SJSA1 (cell line): ENCODE measurements around the gene CCNDBP1. TPM values are rescaled to one million over a fixed set of nuclear protein-coding genes. Genes with fewer than 3 reads are reported as not detected.
A peak's percentile ranks its signal among the peaks of the same experiment; 100 is the strongest.
"Not testable (repeated sequence)": the region's sequence is repeated elsewhere in the genome, so short reads cannot be mapped to it uniquely, and the experiment has no call there.

Source experiments
- DNase-seq, 2 experiments: peaks; one replicate each; pipeline ENCODE4 v3.0.0-alpha.2; 2015 to 2020; ENCODE audit warnings: low spot score in 2 of 2, low read depth in 1 of 2
- H3K27ac ChIP-seq: fragments of 250-450 bp; sonication (Bioruptor Pico); 2 replicates; pipeline ENCODE4 v1.5.1; 2020; ENCODE audit warnings: mild to moderate bottlenecking, moderate library complexity
- H3K27me3 ChIP-seq: fragments of 250-450 bp; sonication (Bioruptor Pico); replicated peaks from 2 replicates; pipeline ENCODE4 v1.5.1; 2020; ENCODE audit warnings: mild to moderate bottlenecking, moderate library complexity
- H3K36me3 ChIP-seq: fragments of 250-450 bp; sonication (Bioruptor Pico); 2 replicates; pipeline ENCODE4 v1.5.1; 2020; ENCODE audit warnings: mild to moderate bottlenecking
- H3K4me1 ChIP-seq: fragments of 250-450 bp; sonication (Bioruptor Pico); replicated peaks from 2 replicates; pipeline ENCODE4 v1.6.1; 2021; ENCODE audit warnings: mild to moderate bottlenecking
- H3K4me3 ChIP-seq: fragments of 250-450 bp; sonication (Bioruptor Pico); 2 replicates; pipeline ENCODE4 v1.5.1; 2020; ENCODE audit warnings: mild to moderate bottlenecking
- H3K9me3 ChIP-seq: fragments of 250-450 bp; sonication (Bioruptor Pico); replicated peaks from 2 replicates; pipeline ENCODE4 v1.5.1; 2020; ENCODE audit warnings: mild to moderate bottlenecking
- total RNA-seq: library from RNA; depleted of rRNA; stranded (reverse); fragments of >200 nt; shearing (Covaris generic); gene quantifications from 2 replicates; pipeline ENCODE4 v1.2.3, GENCODE V29; 2014

Gene CCNDBP1
- total RNA-seq, 1 experiment from 2014 or later, result 103 TPM

- H3K9me3 ChIP-seq, result no peaks in the 10 kb centered on the region
- no peak overlapping the region for H3K27ac ChIP-seq
- H3K4me3 ChIP-seq, result no peak overlapping the region
- no peak for DNase-seq
- H3K4me1 ChIP-seq, result no peaks in the 10 kb centered on the region
- no peaks in the 10 kb centered on the region for H3K27me3 ChIP-seq
- H3K36me3 ChIP-seq, result no peaks in the 10 kb centered on the region
Measured at GRCh38 chr15:43214592-43215295, 29.5 kb downstream of the CCNDBP1 start.

- no peak overlapping the region for H3K4me3 ChIP-seq
- H3K27me3 ChIP-seq, result no peaks in the 10 kb centered on the region
- no peak for DNase-seq
- no peaks in the 10 kb centered on the region for H3K36me3 ChIP-seq
- no peak overlapping the region for H3K27ac ChIP-seq
- no peaks in the 10 kb centered on the region for H3K9me3 ChIP-seq
- no peaks in the 10 kb centered on the region for H3K4me1 ChIP-seq
Measured at GRCh38 chr15:43215961-43216360, 30.8 kb downstream of the CCNDBP1 start.

- Histone ChIP-seq H3K36me3 (no peaks in the 10 kb centered on the region), H3K4me1 (no peaks in the 10 kb centered on the region), H3K27ac (no peak overlapping the region), H3K4me3 (no peak overlapping the region), H3K9me3 (no peaks in the 10 kb centered on the region), H3K27me3 (no peaks in the 10 kb centered on the region; the same call in 1 of the 2 replicates)
- no peak for DNase-seq
Measured at GRCh38 chr15:43218908-43219706, 33.9 kb downstream of the CCNDBP1 start.

DNA sequence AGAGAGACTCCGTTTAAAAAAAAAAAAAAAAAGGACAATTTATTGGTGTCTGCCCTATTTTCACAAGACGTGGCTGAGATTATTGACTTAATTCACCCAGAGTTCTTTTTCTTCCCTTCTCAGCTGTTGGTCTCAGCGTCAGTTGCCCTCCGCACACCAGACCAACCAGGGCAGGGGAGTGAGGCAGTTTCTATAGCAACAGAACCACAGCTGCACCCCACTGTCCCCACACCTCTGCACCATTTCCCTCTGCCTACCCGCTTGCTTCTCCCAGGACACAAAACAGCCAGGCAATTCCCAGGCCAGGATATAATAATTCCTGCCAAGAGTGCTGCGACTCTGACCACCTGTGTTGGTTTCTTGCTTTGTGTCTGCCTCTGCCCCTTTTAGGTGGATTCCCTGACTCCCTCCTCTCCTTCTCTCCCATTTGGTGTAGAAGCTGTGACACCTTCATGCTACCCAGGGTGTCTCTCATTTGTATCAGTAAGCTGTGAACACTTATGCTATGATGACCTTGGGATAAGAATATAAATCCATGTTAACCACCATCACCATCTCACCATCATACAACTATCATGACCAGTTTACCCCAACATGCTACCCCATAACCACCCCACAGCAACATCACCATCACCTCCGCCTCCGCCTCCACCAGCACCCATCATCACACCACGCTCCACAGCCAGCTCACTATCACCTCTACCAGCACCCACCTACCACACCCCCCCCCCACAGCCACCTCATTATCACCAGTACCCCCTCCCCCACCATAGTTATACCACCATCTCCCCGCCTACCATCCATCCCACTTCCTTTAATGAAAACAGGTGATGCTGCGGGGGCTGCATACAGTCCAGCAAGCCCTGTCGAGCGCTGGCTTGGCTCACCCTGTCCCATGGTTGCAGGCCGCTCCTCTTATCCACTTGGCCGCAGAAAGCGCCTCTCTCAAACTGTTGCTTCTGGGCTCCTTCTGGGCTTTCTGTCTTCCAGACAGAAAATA, 35.0 kb downstream of the CCNDBP1 start:
- no peak overlapping the region for H3K27ac ChIP-seq
- no peaks in the 10 kb centered on the region for H3K36me3 ChIP-seq
- H3K9me3 ChIP-seq, result no peaks in the 10 kb centered on the region
- no peaks in the 10 kb centered on the region for H3K4me1 ChIP-seq
- H3K4me3 ChIP-seq, result no peak overlapping the region
- DNase-seq, result no peak
- no peaks in the 10 kb centered on the region; the same call in 1 of the 2 replicates for H3K27me3 ChIP-seq

GRCh38 chr15:43220991-43221403, 35.8 kb downstream of the CCNDBP1 start, which contains the start of gene EPB42:
Gene EPB42 (minus strand): TSS chr15:43221018. CDS start chr15:43220825, 193 bp downstream.
- Histone ChIP-seq H3K4me3 (no peak within 1 kb of the TSS), H3K4me1 (no peaks in the 10 kb centered on the region), H3K27ac (no peak within 1 kb of the TSS), H3K36me3 (no peaks in the 10 kb centered on the region), H3K9me3 (no peaks in the 10 kb centered on the region), H3K27me3 (no peaks in the 10 kb centered on the region; the same call in 1 of the 2 replicates)
- no peak for DNase-seq

GRCh38 chr15:43221422-43221821, 36.2 kb downstream of the CCNDBP1 start:
- no peaks in the 10 kb centered on the region for H3K9me3 ChIP-seq
- H3K27ac ChIP-seq, result no peak overlapping the region
- no peaks in the 10 kb centered on the region for H3K4me1 ChIP-seq
- DNase-seq, result no peak
- H3K27me3 ChIP-seq, result no peaks in the 10 kb centered on the region; the same call in 1 of the 2 replicates
- no peak overlapping the region for H3K4me3 ChIP-seq
- H3K36me3 ChIP-seq, result no peaks in the 10 kb centered on the region

- peak in 1 of 2 experiments; percentile 55 for DNase-seq
- Histone ChIP-seq H3K27me3 (no peaks in the 10 kb centered on the region; the same call in 1 of the 2 replicates), H3K27ac (no peak overlapping the region), H3K9me3 (no peaks in the 10 kb centered on the region), H3K4me1 (no peaks in the 10 kb centered on the region), H3K36me3 (no peaks in the 10 kb centered on the region), H3K4me3 (no peak overlapping the region)
Measured at GRCh38 chr15:43225201-43225949, 40.2 kb downstream of the CCNDBP1 start.

DNA sequence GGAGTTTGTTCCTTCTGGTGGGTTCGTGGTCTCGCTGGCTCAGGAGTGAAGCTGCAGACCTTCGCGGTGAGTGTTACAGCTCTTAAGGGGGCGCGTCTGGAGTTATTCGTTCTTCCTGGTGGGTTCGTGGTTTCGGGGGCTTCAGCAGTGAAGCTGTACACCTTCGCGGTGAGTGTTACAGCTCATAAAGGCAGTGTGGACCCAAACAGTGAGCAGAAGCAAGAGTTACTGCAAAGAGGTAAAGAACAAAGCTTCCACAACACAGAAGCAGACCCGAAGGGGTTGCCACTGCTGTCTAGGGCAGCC, 40.7 kb downstream of the CCNDBP1 start:
- not testable (repeated sequence) for H3K27me3 ChIP-seq, H3K4me1 ChIP-seq, DNase-seq, H3K4me3 ChIP-seq, H3K36me3 ChIP-seq, H3K9me3 ChIP-seq, H3K27ac ChIP-seq

- H3K27ac ChIP-seq, result no peak overlapping the region
- DNase-seq, result no peak
- H3K9me3 ChIP-seq, result no peaks in the 10 kb centered on the region
- H3K4me1 ChIP-seq, result no peaks in the 10 kb centered on the region
- H3K36me3 ChIP-seq, result no peaks in the 10 kb centered on the region
- no peak overlapping the region for H3K4me3 ChIP-seq
- H3K27me3 ChIP-seq, result no peaks in the 10 kb centered on the region; the same call in 1 of the 2 replicates
Measured at GRCh38 chr15:43226436-43227305, 41.5 kb downstream of the CCNDBP1 start.

GRCh38 chr15:43229977-43230376, 44.8 kb downstream of the CCNDBP1 start:
- no peak overlapping the region for H3K27ac ChIP-seq
- DNase-seq, result no peak

GRCh38 chr15:43230640-43231115, 45.5 kb downstream of the CCNDBP1 start:
- Histone ChIP-seq H3K4me3 (no peak overlapping the region), H3K4me1 (no peaks in the 10 kb centered on the region), H3K9me3 (no peaks in the 10 kb centered on the region), H3K36me3 (no peaks in the 10 kb centered on the region), H3K27me3 (no peaks in the 10 kb centered on the region; the same call in 1 of the 2 replicates), H3K27ac (no peak overlapping the region)
- DNase-seq, result no peak

More at GRCh38 chr15:43229977-43230376, 44.8 kb downstream of the CCNDBP1 start:
- no peaks in the 10 kb centered on the region for H3K4me1 ChIP-seq
- H3K36me3 ChIP-seq, result no peaks in the 10 kb centered on the region
- H3K9me3 ChIP-seq, result no peaks in the 10 kb centered on the region
- H3K4me3 ChIP-seq, result no peak overlapping the region
- no peaks in the 10 kb centered on the region; the same call in 1 of the 2 replicates for H3K27me3 ChIP-seq

GRCh38 chr15:43232289-43232874, 47.2 kb downstream of the CCNDBP1 start:
- no peak for DNase-seq
- Histone ChIP-seq H3K27me3 (no peaks in the 10 kb centered on the region; the same call in 1 of the 2 replicates), H3K36me3 (no peaks in the 10 kb centered on the region), H3K27ac (no peak overlapping the region), H3K4me3 (no peak overlapping the region), H3K9me3 (no peaks in the 10 kb centered on the region), H3K4me1 (no peaks in the 10 kb centered on the region)
